ENCODE data around the gene ERBB2.
"Not testable (repeated sequence)": the region's sequence is repeated elsewhere in the genome, so short reads cannot be mapped to it uniquely, and the experiment has no call there.

The ERBB2 gene

GRCh38 chr17:39745335-39746144 is 45.7 kb downstream of the ERBB2 start:
- no peak for DNase-seq (ENCODE audit: low read depth in 2 of 2)

GRCh38 chr17:39746145-39746461 is 46.2 kb downstream of the ERBB2 start:
- no peak for DNase-seq (ENCODE audit: low read depth in 2 of 2)

- DNase-seq (ENCODE audit: low read depth in 2 of 2), result no peak
Measured at GRCh38 chr17:39747745-39748144, 47.9 kb downstream of the ERBB2 start.

- not testable (repeated sequence) for DNase-seq (ENCODE audit: low read depth in 2 of 2)
Measured at GRCh38 chr17:39748444-39749034, 48.7 kb downstream of the ERBB2 start.

- no peak for DNase-seq (ENCODE audit: low read depth in 2 of 2)
Measured at GRCh38 chr17:39750131-39751015, 50.5 kb downstream of the ERBB2 start.

GRCh38 chr17:39751016-39751543 is 51.2 kb downstream of the ERBB2 start:
- DNase-seq (ENCODE audit: low read depth in 2 of 2), result no peak

GRCh38 chr17:39751637-39752036 is 51.8 kb downstream of the ERBB2 start:
- no peak for DNase-seq (ENCODE audit: low read depth in 2 of 2)

GRCh38 chr17:39752241-39752881 is 52.5 kb downstream of the ERBB2 start:
- DNase-seq (ENCODE audit: low read depth in 2 of 2), result no peak

GRCh38 chr17:39753514-39754160 is 53.8 kb downstream of the ERBB2 start:
- peak in 1 of 2 donors; percentile 39 for DNase-seq (ENCODE audit: low read depth in 2 of 2)

GRCh38 chr17:39754161-39754957 is 54.5 kb downstream of the ERBB2 start:
- peak; percentile 88 to 95 for DNase-seq (ENCODE audit: low read depth in 2 of 2)

GRCh38 chr17:39754958-39755553 is 55.2 kb downstream of the ERBB2 start:
- no peak for DNase-seq (ENCODE audit: low read depth in 2 of 2)

- no peak for DNase-seq (ENCODE audit: low read depth in 2 of 2)
Measured at GRCh38 chr17:39755554-39756379, 55.9 kb downstream of the ERBB2 start.

- no peak for DNase-seq (ENCODE audit: low read depth in 2 of 2)
Measured at GRCh38 chr17:39756380-39757079, 56.7 kb downstream of the ERBB2 start.

- DNase-seq (ENCODE audit: low read depth in 2 of 2), result no peak
Measured at GRCh38 chr17:39757176-39757662, 57.4 kb downstream of the ERBB2 start.

GRCh38 chr17:39757931-39758873 is 58.3 kb downstream of the ERBB2 start:
- DNase-seq (ENCODE audit: low read depth in 2 of 2), result no peak

- no peak for DNase-seq (ENCODE audit: low read depth in 2 of 2)
Measured at GRCh38 chr17:39759204-39759603, 59.3 kb downstream of the ERBB2 start.

GRCh38 chr17:39761861-39762496 is 62.1 kb downstream of the ERBB2 start:
- DNase-seq (ENCODE audit: low read depth in 2 of 2), result no peak
